Stimulated activated CD4-positive, alpha-beta T cell treated with anti-CD3 and anti-CD28 coated beads, Interleukin-2, amount 100 ng/mL, for 4 hours (primary cell): ENCODE data around the gene CRACR2B.

ENCODE experiments used
- DNase-seq: peaks from one replicate; pipeline ENCODE4 v3.0.0-alpha.2; 2020; ENCODE audit warnings: low read depth

The CRACR2B gene

GRCh38 chr11:827146-827896 lies 398 bp upstream of the CRACR2B start:
- DNase-seq: no peak

DNA sequence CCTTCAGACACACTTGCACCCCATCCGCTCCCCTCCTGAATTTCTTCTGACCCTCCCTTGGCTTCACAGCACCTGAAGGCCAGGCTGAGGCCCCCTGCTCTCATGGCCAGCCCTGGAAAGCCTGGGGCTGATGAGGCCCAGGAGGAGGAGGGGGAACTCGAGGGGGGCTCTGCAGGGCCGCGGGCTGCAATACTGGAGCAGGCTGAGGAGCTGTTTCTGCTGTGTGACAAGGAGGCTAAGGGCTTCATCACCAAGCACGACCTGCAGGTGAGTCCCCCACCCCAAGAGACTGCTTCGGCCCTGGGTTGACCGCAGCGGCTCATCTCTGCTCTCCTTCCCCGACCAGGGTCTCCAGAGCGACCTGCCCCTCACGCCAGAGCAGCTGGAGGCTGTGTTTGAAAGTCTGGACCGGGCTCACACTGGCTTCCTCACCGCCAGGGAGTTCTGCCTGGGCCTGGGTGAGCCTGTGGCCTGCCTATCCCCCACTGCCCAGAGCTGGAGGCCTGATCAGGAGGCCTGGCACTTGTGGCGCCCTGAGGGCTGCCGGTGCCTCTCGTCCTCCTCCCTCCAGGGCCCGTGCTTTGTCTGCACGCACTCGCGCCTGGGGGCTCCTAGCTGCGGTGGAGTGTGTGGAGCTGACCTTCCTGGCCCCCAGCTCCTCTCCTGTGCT lies 922 bp downstream of the CRACR2B start:
- no peak for DNase-seq

DNA sequence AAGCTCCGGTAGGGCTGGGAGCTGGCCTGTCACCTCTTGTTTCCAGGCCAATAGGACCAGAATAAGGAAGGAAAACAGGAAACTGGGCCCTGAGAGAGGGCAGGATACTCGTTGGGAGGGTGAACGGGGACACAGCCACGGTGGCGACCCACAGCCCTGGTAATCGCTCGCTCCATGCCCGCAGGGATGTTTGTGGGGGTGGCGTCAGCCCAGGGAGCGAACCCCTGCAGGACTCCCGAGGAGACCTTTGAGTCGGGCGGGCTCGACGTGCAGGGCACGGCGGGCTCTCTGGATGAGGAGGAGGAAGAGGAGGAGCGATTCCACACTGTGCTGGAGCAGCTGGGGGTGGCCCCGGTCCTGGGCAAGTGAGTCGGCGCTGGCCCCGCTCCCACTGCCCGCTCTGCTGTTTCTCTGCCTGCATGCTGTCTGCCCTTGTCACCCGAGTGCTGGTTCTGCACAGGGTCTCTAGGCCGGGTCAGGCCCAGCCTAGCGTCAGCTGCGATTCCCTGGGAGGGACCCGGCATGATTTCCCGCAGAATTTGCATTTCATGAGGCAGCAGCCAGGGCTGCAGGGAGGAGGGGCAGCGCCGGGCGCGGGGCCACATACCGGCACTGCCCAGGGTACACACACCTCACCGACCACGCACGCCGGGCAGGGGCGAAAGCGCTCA lies 1.6 kb downstream of the CRACR2B start:
- DNase-seq: no peak

DNA sequence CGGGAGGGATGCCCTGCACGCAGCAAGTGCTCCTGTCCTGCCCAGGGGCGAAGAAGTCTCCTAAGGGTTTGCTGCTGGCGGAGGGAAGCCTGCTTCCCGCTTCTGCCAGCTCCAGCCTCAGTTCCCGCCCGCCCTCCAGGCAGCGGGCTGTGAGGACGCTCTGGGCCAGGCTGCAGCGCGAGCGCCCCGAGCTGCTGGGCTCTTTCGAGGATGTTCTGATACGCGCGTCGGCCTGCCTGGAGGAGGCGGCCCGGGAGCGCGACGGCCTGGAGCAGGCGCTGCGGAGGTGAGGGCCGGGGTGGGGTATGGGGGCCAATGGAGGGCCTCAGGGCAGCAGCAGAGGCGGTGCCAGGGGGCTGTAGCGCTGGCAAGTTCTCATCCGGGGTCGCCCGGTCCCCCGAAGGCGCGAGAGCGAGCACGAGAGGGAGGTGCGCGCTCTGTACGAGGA lies 2.2 kb downstream of the CRACR2B start:
- no peak for DNase-seq

DNA sequence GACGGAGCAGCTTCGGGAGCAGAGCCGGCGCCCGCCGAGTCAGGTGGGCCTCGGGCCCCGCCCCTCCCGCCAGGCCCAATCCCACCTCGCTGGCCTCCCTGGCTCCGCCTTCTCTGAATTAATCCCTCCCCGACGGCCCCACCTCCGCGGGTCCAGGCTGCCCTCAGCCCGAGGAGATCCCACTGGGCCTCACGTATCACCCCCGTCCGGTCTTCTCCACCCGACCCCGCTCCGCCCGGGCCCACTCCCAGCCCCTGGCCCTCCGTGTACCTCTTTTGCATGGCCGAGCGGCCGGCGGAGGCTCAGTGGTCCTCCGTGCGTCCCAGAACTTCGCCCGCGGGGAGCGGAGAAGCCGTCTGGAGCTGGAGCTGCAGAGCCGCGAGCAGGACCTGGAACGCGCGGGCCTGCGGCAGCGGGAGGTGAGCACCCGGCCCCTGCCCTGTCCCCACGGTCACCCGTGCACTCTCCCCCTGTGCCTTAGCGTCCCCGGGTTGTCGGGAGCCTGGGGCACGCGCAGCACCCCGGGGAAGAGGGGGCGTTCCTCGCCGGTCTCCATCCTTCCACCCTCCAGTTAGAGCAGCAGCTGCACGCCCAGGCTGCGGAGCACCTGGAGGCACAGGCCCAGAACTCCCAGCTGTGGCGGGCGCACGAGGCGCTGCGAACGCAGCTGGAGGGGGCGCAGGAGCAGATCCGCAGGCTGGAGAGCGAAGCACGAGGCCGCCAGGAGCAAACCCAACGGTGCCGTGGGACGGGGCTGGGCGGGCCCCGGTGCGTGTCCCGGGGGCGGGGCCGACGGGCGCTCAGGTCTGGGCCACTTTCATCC lies 2.8 kb downstream of the CRACR2B start:
- peak; percentile 25 for DNase-seq

GRCh38 chr11:831118-831864 lies 3.6 kb downstream of the CRACR2B start:
- no peak for DNase-seq

DNA sequence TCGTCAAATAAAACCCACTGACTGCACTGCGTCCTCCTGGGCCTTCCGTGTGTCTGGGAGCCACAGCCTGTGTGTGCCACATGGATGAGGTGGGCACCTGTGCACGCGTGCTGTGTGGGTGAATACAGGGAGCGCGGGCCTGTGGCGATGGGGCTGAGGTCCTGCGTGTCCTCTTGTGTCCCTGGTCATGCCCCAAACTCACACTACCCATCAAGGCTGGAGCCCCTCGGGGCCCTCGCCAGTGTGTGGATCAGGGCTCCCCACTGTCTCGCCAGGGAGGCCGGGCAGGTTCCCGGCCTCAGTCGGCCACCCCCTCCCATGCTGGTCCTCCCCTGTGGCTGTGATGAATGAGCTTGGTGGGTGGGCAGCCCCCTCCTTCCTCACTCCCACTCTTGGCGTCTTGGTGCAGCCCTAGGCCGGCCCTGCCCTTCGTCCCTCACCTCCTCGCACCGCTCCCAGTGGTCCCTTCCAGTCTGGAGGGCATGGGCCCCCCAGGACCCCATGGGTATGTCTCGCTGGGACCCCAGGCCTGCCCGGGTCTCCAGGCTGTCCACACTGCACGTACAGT lies 4.3 kb downstream of the CRACR2B start:
- no peak for DNase-seq

DNA sequence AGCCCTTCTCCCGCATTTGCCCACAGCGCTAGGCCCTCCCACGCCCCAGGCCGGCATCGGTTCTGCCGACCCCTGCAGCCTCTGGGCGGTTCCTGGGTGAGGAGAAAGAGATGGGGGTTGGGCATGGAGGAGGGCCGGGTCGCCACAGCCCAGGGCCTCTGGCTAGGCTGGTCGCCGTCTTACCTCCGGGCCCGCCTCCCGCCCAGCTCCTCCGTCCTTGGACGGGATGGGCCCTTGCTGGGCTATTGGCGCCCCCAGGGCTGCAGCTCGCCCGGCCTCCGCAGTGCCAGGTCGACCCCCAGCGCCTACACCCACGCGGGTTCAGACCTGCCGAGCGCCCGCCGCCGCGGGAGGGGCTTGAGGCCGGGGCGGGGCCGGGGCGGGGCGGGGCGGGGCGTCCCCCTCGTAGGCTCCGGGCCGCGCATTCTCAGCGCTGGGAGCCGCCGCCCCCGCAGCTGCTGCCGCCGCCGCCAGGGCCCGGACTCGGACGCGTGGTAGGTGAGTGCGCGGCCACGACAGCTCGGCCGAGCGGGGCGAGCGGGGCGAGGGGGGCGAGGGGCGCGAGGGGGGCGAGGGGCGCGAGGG lies 4.9 kb downstream of the CRACR2B start, which contains the start of gene CD151:
Gene CD151, plus strand, starts transcription at position 424 of the 585 bp plus-strand sequence. CDS start 3,118 bp downstream, outside the sequence.
- peak; percentile 40 for DNase-seq

GRCh38 chr11:833114-833791 lies 5.5 kb downstream of the CRACR2B start:
- no peak for DNase-seq

GRCh38 chr11:833849-834311 lies 6.2 kb downstream of the CRACR2B start:
- DNase-seq: no peak

- DNase-seq: no peak
These were observed 6.9 kb downstream of the CRACR2B start for GRCh38 chr11:834371-835316.

DNA sequence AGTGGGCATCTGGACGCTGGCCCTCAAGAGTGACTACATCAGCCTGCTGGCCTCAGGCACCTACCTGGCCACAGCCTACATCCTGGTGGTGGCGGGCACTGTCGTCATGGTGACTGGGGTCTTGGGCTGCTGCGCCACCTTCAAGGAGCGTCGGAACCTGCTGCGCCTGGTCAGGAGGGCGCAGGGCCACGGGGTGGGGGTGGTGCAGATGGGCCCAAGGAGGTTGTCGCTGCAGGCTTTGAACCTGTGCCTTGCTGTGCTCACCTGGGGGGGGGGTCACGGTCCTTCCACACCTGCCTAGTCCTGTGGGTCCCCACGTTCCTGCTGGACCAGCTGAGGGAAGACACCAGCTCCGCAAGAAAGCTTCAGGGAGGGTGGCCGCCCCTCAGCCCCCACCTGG lies 8.6 kb downstream of the CRACR2B start:
- no peak for DNase-seq

- no peak for DNase-seq
These were observed 9.0 kb downstream of the CRACR2B start for GRCh38 chr11:836700-837099.

DNA sequence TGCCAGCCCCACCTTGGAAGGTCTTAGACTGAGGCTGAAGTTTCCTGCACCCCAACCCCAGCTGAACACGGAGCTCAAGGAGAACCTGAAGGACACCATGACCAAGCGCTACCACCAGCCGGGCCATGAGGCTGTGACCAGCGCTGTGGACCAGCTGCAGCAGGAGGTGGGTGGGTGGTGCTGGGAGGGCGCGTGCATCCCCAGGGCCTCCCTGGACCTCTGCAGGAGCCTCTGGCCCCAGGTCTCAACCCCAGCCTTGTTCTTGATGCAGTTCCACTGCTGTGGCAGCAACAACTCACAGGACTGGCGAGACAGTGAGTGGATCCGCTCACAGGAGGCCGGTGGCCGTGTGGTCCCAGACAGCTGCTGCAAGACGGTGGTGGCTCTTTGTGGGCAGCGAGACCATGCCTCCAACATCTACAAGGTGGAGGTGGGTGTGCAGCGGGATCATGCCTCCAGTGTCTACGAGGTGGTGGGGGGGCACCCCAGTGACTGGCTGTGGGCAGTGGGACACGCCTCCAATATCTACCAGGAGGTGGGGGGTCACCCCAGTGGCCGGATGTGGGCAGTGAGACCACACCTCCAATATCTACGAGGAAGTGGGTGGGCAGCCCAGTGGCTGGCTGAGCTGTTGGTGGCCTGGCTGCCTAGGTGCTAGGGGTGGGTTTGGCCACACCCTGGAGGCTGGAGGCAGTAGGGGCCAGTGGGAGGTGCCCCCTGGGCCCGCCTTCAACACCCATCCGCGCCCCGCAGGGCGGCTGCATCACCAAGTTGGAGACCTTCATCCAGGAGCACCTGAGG lies 9.7 kb downstream of the CRACR2B start:
- DNase-seq: no peak

GRCh38 chr11:837990-838307 lies 10.2 kb downstream of the CRACR2B start:
- DNase-seq: no peak

DNA sequence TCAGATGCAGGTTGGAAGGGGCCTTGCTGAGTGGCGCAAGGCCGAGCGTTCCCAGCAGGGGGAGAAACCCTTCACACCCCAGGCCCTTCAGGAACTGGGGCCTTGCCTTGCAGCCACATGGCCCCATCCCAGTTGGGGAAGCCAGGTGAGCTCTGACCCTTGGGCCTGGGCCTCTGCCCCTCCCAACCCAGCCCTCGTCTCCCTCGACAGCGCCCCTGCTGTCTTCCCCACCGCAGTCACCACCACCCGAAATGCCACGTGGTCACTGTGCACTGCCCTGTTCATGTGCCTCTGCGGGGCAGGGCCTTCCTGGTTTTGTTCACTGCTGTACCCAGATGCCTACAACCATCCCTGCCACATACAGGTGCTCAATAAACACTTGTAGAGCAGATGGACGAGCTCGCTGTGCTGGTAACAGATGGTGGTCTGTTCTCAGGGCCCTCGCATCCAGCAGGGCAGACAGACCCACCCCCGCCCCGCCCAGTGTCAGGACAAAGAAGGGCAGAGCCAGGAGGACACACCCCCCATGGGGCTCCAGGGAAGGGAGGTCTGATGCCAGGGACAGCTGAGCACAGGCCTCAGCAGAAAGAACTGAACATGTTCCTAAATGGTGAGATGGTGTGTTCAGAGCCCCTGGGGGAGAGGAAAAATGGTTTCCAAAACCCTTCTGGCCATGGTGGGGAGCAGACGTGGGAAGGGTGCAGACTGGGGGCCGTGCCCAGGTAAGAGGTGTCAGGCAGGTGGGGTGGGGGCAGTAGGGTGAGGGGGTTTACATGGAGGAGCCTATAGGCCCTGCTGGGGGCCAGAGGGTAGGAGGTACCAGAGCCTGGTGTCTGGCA lies 10.9 kb downstream of the CRACR2B start:
- no peak for DNase-seq

DNA sequence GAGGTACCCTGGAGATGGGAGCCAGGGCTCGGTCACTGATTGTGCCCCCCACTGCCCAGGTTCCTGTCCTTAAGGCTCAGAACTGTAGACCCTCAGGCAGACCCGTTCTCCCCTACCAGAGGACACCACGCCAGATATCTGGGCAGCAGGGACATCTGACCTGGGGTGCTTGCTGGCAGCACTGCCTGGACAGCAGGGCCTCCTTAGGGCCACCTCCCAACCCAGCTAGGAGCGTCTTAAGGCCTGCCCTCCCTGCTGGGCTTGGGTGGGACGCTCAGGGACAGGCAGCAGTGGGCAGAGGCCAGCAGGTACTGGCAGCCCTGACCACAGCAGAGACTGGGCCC lies 11.5 kb downstream of the CRACR2B start:
- no peak for DNase-seq
